Mammary epithelial cell (primary cell): ENCODE results near the gene IFTAP.

Source experiments
- CTCF ChIP-seq, 2 donors: IDR thresholded peaks in 1 of 2; conservative IDR thresholded peaks in 1 of 2; 2 replicates each; pipeline ENCODE4 v1.5.1; 2011 to 2012; ENCODE audit warnings: inconsistent platforms in 2 of 2, low read length in 2 of 2, mild to moderate bottlenecking in 2 of 2, control low read depth in 1 of 2, low read depth in 1 of 2; ENCODE audit not compliant: insufficient read depth in 1 of 2; ENCODE audit errors: extremely low read depth in 1 of 2
- EZH2 ChIP-seq: IDR thresholded peaks from 2 replicates; pipeline ENCODE4 v1.6.1; 2012; ENCODE audit warnings: low read length, inconsistent platforms, borderline replicate concordance

DNA sequence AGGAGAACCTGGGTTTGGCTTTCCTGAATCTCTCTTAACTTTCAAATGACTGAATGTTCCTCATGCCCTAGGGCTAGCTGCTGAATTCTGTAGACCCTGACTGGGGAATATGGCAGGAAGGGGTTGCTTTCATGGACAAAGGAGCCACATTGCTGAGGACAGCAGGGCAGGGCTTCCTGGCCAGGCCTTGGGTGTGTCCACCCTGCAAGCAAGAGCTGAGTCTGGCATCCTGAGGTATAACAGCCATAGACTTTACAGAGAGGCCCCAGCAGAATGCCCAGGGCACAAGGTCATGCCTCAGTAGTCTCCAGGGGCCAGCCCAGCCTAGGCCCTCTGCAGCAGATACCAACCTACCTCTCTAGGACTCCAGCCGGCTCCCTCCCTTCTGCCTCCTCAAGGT lies 105.9 kb downstream of the IFTAP start:
- TF ChIP-seq CTCF (conservative IDR thresholded peaks at IDR 0.05 in 1 of 2, IDR thresholded peaks at IDR 0.05 in 1 of 2; ENCODE audit: extremely low read depth in 1 of 2, insufficient read depth in 1 of 2, low read depth in 1 of 2, low read length in 2 of 2) (no peak), EZH2 (no peak)
